ENCODE data around the gene TEN1.

DNA sequence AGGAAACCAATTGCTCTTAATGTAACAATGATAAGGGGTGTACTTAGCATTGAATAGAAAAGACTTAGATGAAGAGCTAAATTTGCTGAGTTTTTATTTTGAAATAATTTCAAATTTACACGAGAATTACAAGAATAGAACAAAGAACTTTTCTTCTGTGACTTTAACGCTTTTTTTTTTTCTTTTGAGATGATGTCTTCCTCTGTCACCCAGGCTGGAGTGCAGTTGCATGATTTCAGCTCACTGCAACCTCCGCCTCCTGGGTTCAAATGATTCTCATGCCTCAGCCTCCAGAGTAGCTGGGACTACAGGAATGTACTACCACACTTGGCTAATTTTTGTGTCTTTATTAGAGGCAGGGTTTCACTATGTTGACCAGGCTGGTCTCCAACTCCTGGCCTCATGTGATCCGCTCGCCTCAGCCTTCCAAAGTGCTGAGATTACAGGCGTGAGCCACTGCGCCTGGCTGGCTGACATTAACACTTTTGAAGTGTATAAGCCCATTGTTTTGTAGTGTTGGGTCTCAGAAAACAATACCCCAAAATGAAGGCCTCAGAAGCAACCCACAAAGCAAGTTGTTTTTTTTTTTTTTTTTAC lies 2.1 kb downstream of the TEN1 start:
- TF ChIP-seq ZNF57 (CRISPR knock-in tag; IDR thresholded peaks at IDR 0.05), result no peak
- TF ChIP-seq, protein P1, sequence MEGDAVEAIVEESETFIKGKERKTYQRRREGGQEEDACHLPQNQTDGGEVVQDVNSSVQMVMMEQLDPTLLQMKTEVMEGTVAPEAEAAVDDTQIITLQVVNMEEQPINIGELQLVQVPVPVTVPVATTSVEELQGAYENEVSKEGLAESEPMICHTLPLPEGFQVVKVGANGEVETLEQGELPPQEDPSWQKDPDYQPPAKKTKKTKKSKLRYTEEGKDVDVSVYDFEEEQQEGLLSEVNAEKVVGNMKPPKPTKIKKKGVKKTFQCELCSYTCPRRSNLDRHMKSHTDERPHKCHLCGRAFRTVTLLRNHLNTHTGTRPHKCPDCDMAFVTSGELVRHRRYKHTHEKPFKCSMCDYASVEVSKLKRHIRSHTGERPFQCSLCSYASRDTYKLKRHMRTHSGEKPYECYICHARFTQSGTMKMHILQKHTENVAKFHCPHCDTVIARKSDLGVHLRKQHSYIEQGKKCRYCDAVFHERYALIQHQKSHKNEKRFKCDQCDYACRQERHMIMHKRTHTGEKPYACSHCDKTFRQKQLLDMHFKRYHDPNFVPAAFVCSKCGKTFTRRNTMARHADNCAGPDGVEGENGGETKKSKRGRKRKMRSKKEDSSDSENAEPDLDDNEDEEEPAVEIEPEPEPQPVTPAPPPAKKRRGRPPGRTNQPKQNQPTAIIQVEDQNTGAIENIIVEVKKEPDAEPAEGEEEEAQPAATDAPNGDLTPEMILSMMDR (IDR thresholded peaks at IDR 0.05 in 2 of 3, conservative IDR thresholded peaks at IDR 0.05 in 1 of 3; ENCODE audit: insufficient read depth in 2 of 3, low read depth in 1 of 3, low read length in 3 of 3), result no peak
- TF ChIP-seq ATF2 (CRISPR knock-in tag; IDR thresholded peaks at IDR 0.05), result no peak
- TF ChIP-seq BHLHE40 (IDR thresholded peaks at IDR 0.05; ENCODE audit: low read length), result no peak
- TF ChIP-seq ZNF174 (CRISPR knock-in tag; IDR thresholded peaks at IDR 0.05), result no peak
- TF ChIP-seq SIX5 (IDR thresholded peaks at IDR 0.05; ENCODE audit: borderline replicate concordance in 1 of 2, insufficient read depth in 1 of 2, low read depth in 1 of 2, low read length in 2 of 2), result no peak
- no peak for TF ChIP-seq FOXP1 (CRISPR knock-in tag; IDR thresholded peaks at IDR 0.05)
- TF ChIP-seq EGR1 (conservative IDR thresholded peaks at IDR 0.05), result no peak
- no peak for TF ChIP-seq CEBPG (CRISPR knock-in tag; IDR thresholded peaks at IDR 0.05)
- TF ChIP-seq CEBPG (tag; conservative IDR thresholded peaks at IDR 0.05 in 1 of 2, IDR thresholded peaks at IDR 0.05 in 1 of 2), result no peak
- TF ChIP-seq ELF1 (tag; IDR thresholded peaks at IDR 0.05), result no peak
- TF ChIP-seq ZNF408 (CRISPR knock-in tag; IDR thresholded peaks at IDR 0.05; ENCODE audit: low read depth), result no peak
- no peak for TF ChIP-seq POLR2A (conservative IDR thresholded peaks at IDR 0.05)
- no peak for TF ChIP-seq ZNF133 (CRISPR knock-in tag; IDR thresholded peaks at IDR 0.05)
- TF ChIP-seq MTA3 (IDR thresholded peaks at IDR 0.05; ENCODE audit: borderline replicate concordance), result no peak
